ENCODE data around the gene MED8.

DNA sequence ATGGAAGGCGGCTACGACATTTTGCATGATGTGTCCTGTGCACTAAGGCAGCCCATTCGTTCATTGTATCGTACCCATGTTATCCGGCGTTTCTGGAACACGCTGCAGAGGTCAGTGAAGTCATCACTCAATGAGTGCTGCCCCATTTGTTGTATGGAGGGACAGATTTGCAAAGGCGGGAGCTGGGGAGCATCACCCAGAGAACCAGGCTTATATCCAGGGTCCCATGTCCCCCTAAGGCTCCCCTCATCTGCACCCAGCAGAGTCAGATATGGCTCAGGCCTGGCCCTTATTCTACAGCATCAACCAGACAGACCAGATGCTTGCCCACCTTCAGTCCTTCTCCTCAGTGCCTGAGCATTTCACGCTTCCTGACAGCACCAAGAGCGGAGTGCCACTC, 31.3 kb upstream of the MED8 start:
- TF ChIP-seq, protein P1, sequence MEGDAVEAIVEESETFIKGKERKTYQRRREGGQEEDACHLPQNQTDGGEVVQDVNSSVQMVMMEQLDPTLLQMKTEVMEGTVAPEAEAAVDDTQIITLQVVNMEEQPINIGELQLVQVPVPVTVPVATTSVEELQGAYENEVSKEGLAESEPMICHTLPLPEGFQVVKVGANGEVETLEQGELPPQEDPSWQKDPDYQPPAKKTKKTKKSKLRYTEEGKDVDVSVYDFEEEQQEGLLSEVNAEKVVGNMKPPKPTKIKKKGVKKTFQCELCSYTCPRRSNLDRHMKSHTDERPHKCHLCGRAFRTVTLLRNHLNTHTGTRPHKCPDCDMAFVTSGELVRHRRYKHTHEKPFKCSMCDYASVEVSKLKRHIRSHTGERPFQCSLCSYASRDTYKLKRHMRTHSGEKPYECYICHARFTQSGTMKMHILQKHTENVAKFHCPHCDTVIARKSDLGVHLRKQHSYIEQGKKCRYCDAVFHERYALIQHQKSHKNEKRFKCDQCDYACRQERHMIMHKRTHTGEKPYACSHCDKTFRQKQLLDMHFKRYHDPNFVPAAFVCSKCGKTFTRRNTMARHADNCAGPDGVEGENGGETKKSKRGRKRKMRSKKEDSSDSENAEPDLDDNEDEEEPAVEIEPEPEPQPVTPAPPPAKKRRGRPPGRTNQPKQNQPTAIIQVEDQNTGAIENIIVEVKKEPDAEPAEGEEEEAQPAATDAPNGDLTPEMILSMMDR (IDR thresholded peaks at IDR 0.05): no peak
- no peak for TF ChIP-seq POLR2A (IDR thresholded peaks at IDR 0.05)

All from lower leg skin (tissue), 3 donors.